ENCODE data around the gene PM20D1. TPM values are rescaled to one million over a fixed set of nuclear protein-coding genes. Genes with fewer than 3 reads are reported as not detected.

Gene PM20D1
- total and polyA plus RNA-seq, 2 donors (not counting 1 experiment from before 2014, with no cell fraction given) = not detected

- H3K79me2 ChIP-seq (ENCODE audit: control insufficient read depth, insufficient read depth, low read length) = no peaks in the 10 kb centered on the region
- TF ChIP-seq CTCF (conservative IDR thresholded peaks at IDR 0.05 in 1 of 2, IDR thresholded peaks at IDR 0.05 in 1 of 2; ENCODE audit: low read depth in 1 of 2, low read length in 2 of 2) = no peak
- no peak for TF ChIP-seq EZH2 (IDR thresholded peaks at IDR 0.05; ENCODE audit: low read length, missing control alignments)
- H4K20me1 ChIP-seq (ENCODE audit: control insufficient read depth, extremely low read depth, insufficient read depth, low read length) = no peaks in the 10 kb centered on the region
- H3K4me3 ChIP-seq (replicated peaks in 1 of 4; ENCODE audit: control extremely low read depth in 1 of 4, insufficient read depth in 1 of 4, low read depth in 3 of 4, low read length in 4 of 4) = no peak overlapping the region
- H3K9ac ChIP-seq (ENCODE audit: insufficient read depth, low read length) = no peak overlapping the region
- no peak overlapping the region for H3K4me2 ChIP-seq (ENCODE audit: extremely low read depth, insufficient read depth, low read length)
- DNase-seq (ENCODE audit: low read depth in 2 of 2) = no peak
- H3K27me3 ChIP-seq (ENCODE audit: control insufficient read depth, insufficient read depth, low read length) = no peaks in the 10 kb centered on the region
- H2AFZ ChIP-seq (ENCODE audit: low read length) = no peak overlapping the region
- H3K9me3 ChIP-seq (ENCODE audit: control insufficient read depth, insufficient read depth, low read depth, low read length) = no peaks in the 10 kb centered on the region
- H3K4me1 ChIP-seq (ENCODE audit: control insufficient read depth, extremely low read depth, insufficient read depth, low read length) = no peaks in the 10 kb centered on the region
- peaks cover 5% of the 10 kb centered on the region for H3K36me3 ChIP-seq (ENCODE audit: control insufficient read depth, insufficient read depth, low read length)
- no peak overlapping the region for H3K27ac ChIP-seq (ENCODE audit: insufficient read depth, low read length)
Observed at GRCh38 chr1:205794011-205794730, 55.8 kb downstream of the PM20D1 start.

- no peak for DNase-seq (ENCODE audit: low read depth in 2 of 2)
- Histone ChIP-seq H3K36me3 (ENCODE audit: control insufficient read depth, insufficient read depth, low read length) (peaks cover 3% of the 10 kb centered on the region), H3K79me2 (ENCODE audit: control insufficient read depth, insufficient read depth, low read length) (no peaks in the 10 kb centered on the region), H2AFZ (ENCODE audit: low read length) (no peak overlapping the region), H3K4me1 (ENCODE audit: control insufficient read depth, extremely low read depth, insufficient read depth, low read length) (no peaks in the 10 kb centered on the region), H3K27me3 (ENCODE audit: control insufficient read depth, insufficient read depth, low read length) (no peaks in the 10 kb centered on the region), H3K4me3 (replicated peaks in 1 of 4; ENCODE audit: control extremely low read depth in 1 of 4, insufficient read depth in 1 of 4, low read depth in 3 of 4, low read length in 4 of 4) (no peak overlapping the region), H3K9ac (ENCODE audit: insufficient read depth, low read length) (no peak overlapping the region), H3K9me3 (ENCODE audit: control insufficient read depth, insufficient read depth, low read depth, low read length) (no peaks in the 10 kb centered on the region), H4K20me1 (ENCODE audit: control insufficient read depth, extremely low read depth, insufficient read depth, low read length) (no peaks in the 10 kb centered on the region), H3K27ac (ENCODE audit: insufficient read depth, low read length) (no peak overlapping the region), H3K4me2 (ENCODE audit: extremely low read depth, insufficient read depth, low read length) (no peak overlapping the region)
- TF ChIP-seq EZH2 (IDR thresholded peaks at IDR 0.05; ENCODE audit: low read length, missing control alignments) (no peak), CTCF (conservative IDR thresholded peaks at IDR 0.05 in 1 of 2, IDR thresholded peaks at IDR 0.05 in 1 of 2; ENCODE audit: low read depth in 1 of 2, low read length in 2 of 2) (no peak)
Observed at GRCh38 chr1:205792961-205793673, 56.8 kb downstream of the PM20D1 start.

GRCh38 chr1:205792481-205792881 is 57.5 kb downstream of the PM20D1 start:
- no peak overlapping the region for H2AFZ ChIP-seq (ENCODE audit: low read length)

More at GRCh38 chr1:205792481-205792881, 57.5 kb downstream of the PM20D1 start:
- Histone ChIP-seq H3K36me3 (ENCODE audit: control insufficient read depth, insufficient read depth, low read length) (peaks cover 3% of the 10 kb centered on the region), H3K4me1 (ENCODE audit: control insufficient read depth, extremely low read depth, insufficient read depth, low read length) (no peaks in the 10 kb centered on the region), H3K4me3 (replicated peaks in 1 of 4; ENCODE audit: control extremely low read depth in 1 of 4, insufficient read depth in 1 of 4, low read depth in 3 of 4, low read length in 4 of 4) (no peak overlapping the region), H3K9ac (ENCODE audit: insufficient read depth, low read length) (no peak overlapping the region), H3K4me2 (ENCODE audit: extremely low read depth, insufficient read depth, low read length) (no peak overlapping the region), H3K9me3 (ENCODE audit: control insufficient read depth, insufficient read depth, low read depth, low read length) (no peaks in the 10 kb centered on the region), H3K27me3 (ENCODE audit: control insufficient read depth, insufficient read depth, low read length) (no peaks in the 10 kb centered on the region), H3K79me2 (ENCODE audit: control insufficient read depth, insufficient read depth, low read length) (no peaks in the 10 kb centered on the region), H3K27ac (ENCODE audit: insufficient read depth, low read length) (no peak overlapping the region), H4K20me1 (ENCODE audit: control insufficient read depth, extremely low read depth, insufficient read depth, low read length) (no peaks in the 10 kb centered on the region)
- no peak for DNase-seq (ENCODE audit: low read depth in 2 of 2)
- TF ChIP-seq EZH2 (IDR thresholded peaks at IDR 0.05; ENCODE audit: low read length, missing control alignments) = no peak
